C4-2B (cell line): ENCODE measurements around the gene HAGH.

Source experiments
- ZFX ChIP-seq: fragments of 450-650 bp; IDR thresholded peaks from 2 replicates; pipeline ENCODE4 v1.6.1; 2017
- TF ChIP-seq, protein P1 (sequence below): fragments of 450-650 bp; conservative IDR thresholded peaks from 2 replicates; pipeline ENCODE4 v1.5.1; 2017; ENCODE audit warnings: mild to moderate bottlenecking

DNA sequence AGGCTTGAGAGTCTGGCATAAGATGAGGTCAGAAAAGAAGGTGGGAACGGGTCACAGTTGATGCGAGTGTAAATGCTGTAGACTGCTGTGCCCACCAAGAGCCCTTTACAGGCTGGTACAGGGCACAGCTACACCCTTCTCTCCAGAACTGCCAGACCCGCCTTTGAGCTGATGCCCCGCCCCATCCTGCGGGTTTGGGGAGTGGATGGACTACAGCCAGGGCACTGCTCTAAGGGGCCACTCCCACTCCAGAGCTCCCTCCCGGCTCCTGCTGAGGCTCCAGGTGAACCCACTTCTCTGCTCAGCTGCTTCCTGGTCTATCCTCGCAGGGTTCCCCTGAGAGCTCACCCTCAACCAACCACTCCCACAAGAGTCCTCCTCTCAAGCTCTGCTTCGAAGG, 33.0 kb upstream of the HAGH start:
- TF ChIP-seq, protein P1, sequence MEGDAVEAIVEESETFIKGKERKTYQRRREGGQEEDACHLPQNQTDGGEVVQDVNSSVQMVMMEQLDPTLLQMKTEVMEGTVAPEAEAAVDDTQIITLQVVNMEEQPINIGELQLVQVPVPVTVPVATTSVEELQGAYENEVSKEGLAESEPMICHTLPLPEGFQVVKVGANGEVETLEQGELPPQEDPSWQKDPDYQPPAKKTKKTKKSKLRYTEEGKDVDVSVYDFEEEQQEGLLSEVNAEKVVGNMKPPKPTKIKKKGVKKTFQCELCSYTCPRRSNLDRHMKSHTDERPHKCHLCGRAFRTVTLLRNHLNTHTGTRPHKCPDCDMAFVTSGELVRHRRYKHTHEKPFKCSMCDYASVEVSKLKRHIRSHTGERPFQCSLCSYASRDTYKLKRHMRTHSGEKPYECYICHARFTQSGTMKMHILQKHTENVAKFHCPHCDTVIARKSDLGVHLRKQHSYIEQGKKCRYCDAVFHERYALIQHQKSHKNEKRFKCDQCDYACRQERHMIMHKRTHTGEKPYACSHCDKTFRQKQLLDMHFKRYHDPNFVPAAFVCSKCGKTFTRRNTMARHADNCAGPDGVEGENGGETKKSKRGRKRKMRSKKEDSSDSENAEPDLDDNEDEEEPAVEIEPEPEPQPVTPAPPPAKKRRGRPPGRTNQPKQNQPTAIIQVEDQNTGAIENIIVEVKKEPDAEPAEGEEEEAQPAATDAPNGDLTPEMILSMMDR, result no peak
- no peak for TF ChIP-seq ZFX
